Testis (tissue), 2 donors: ENCODE data around the gene ALPL.
A peak's percentile ranks its signal among the peaks of the same experiment; 100 is the strongest.

Source experiments
- CTCF ChIP-seq, 3 experiments: fragments of 450-650 bp in 2 of 3; fragments of 200-600 bp in 1 of 3; sonication (generic) in 1 of 3; IDR thresholded peaks; one replicate each; pipeline ENCODE4 v1.5.1; 2016 to 2019; ENCODE audit warnings: antibody characterized with exemption in 3 of 3, mild to moderate bottlenecking in 2 of 3, moderate library complexity in 1 of 3
- POLR2A ChIP-seq: fragments of 450-650 bp; IDR thresholded peaks from one replicate; pipeline ENCODE4 v1.6.1; 2017; ENCODE audit warnings: antibody characterized with exemption, mild to moderate bottlenecking, moderate library complexity

- peak in 2 of 3 experiments; percentile 39 to 55 for TF ChIP-seq CTCF (IDR thresholded peaks at IDR 0.05)
- TF ChIP-seq POLR2A, result no peak
Measured at GRCh38 chr1:21508580-21509350, 458 bp upstream of the ALPL start.
